Transverse colon (tissue), 4 donors: Measurements from ENCODE around the gene ACSF3. TPM values are rescaled to one million over a fixed set of nuclear protein-coding genes. Genes with fewer than 3 reads are reported as not detected.

Experiments used
- DNase-seq: peaks from one replicate; pipeline ENCODE4 v3.0.0-alpha.2; 2019
- H3K27ac ChIP-seq, 4 donors: fragments of 200-600 bp; sonication (generic); 2 replicates each; pipeline ENCODE4 v1.5.1; 2016 to 2018; ENCODE audit warnings: inconsistent platforms in 4 of 4
- H3K27me3 ChIP-seq: fragments of 200-600 bp; sonication (generic); 2 replicates; pipeline ENCODE4 v1.5.1; 2017; ENCODE audit warnings: inconsistent platforms
- H3K36me3 ChIP-seq, 4 donors: fragments of 200-600 bp; sonication (generic); 2 replicates each; pipeline ENCODE4 v1.5.1; 2017 to 2019; ENCODE audit warnings: inconsistent platforms in 4 of 4
- H3K4me1 ChIP-seq, 4 donors: fragments of 200-600 bp; sonication (generic); 2 replicates each; pipeline ENCODE4 v1.5.1; 2017 to 2020; ENCODE audit warnings: inconsistent platforms in 4 of 4
- H3K4me3 ChIP-seq, 4 donors: fragments of 200-600 bp; sonication (generic); 1 replicate in 1 of 4; 2 replicates in 3 of 4; pipeline versions ENCODE4 v1.5.1 to v1.6.1; 2017 to 2019; ENCODE audit warnings: inconsistent platforms in 4 of 4
- H3K9me3 ChIP-seq, 2 donors: fragments of 200-600 bp; sonication (generic); 2 replicates each; pipeline ENCODE4 v1.5.1; 2017 to 2019; ENCODE audit warnings: inconsistent platforms in 2 of 2
- EP300 ChIP-seq: sonication (generic); formaldehyde crosslinking; IDR thresholded peaks from one replicate; pipeline ENCODE4 v1.6.1; 2017; ENCODE audit warnings: antibody characterized with exemption, low read depth
- POLR2A ChIP-seq: fragments of 450-650 bp; IDR thresholded peaks from one replicate; pipeline ENCODE4 v1.6.1; 2016; ENCODE audit warnings: antibody characterized with exemption, mild to moderate bottlenecking, moderate library complexity
- POLR2AphosphoS5 ChIP-seq, 3 donors: sonication (generic); formaldehyde crosslinking; IDR thresholded peaks; one replicate each; pipeline ENCODE4 v1.6.1; 2016; ENCODE audit warnings: antibody characterized with exemption in 3 of 3
- WGBS, 2 donors: methylation state at CpG; one replicate each; pipeline ENCODE4 v1.1.5; 2018; ENCODE audit warnings: low coverage in 1 of 2; 5-methylcytosine and 5-hydroxymethylcytosine counted together
- in situ Hi-C, 4 donors: fragments of 200-750 bp; cut with MboI; loops; one replicate each; pipeline versions ENCODE4 v1.15.0 to v1.15.1; 2017; ENCODE audit warnings: low sequenced_read_pairs in 3 of 4, low pct_ligation_motif_present in 1 of 4, low pct_unique_long_range_greater_than_20kb in 1 of 4
- intact Hi-C: fragments of 100-400 bp; cut with DNase I; formaldehyde crosslinking; loops from one replicate; pipeline ENCODE4 v1.15.1; 2023; ENCODE audit warnings: low total_unique reads
- total RNA-seq, 4 donors: library from RNA; depleted of rRNA; stranded (reverse); fragments of >200 nt; gene quantifications; one replicate each; pipeline ENCODE4 v1.1.0, GENCODE V29; 2016
- TF ChIP-seq, protein P1 (sequence below), 5 experiments: fragments of 200-600 bp in 3 of 5; fragments of 450-650 bp in 2 of 5; sonication (generic) in 3 of 5; IDR thresholded peaks; 1 replicate in 2 of 5; 2 replicates in 3 of 5; pipeline ENCODE4 v1.5.1; 2016 to 2017; ENCODE audit warnings: antibody characterized with exemption in 5 of 5, inconsistent platforms in 3 of 5, mild to moderate bottlenecking in 2 of 5, moderate library complexity in 1 of 5

Gene ACSF3
- total RNA-seq, 4 donors from 2014 or later = 54.5 to 120 (median 75.8) TPM

GRCh38 chr16:89150090-89150835 is 56.6 kb downstream of the ACSF3 start:
- DNase-seq = no peak
- H3K4me1 ChIP-seq = peaks cover 6 to 9% (median 8%) of the 10 kb centered on the region in 4 donors
- 92% methylated on average over 18 of the region's 18 CpGs; no CpG with 5 or more reads in 1 of the 2 donors for WGBS, 2 donors
- H3K27ac ChIP-seq = no peak overlapping the region
- H3K9me3 ChIP-seq = no peaks in the 10 kb centered on the region
- H3K27me3 ChIP-seq = no peaks in the 10 kb centered on the region
- H3K4me3 ChIP-seq = no peak overlapping the region
- in situ Hi-C loops (loop anchor here in 2 of 4 donors (25.0 kb wide), 1 partner anchor 213 kb away; no protein-coding TSS in a partner anchor), intact Hi-C loops (no loop called here)
- peaks cover 0 to 21% (median 4%) of the 10 kb centered on the region in 4 donors for H3K36me3 ChIP-seq
- TF ChIP-seq POLR2AphosphoS5 (IDR thresholded peaks at IDR 0.05) = no peak
- no peak for TF ChIP-seq EP300
- TF ChIP-seq, protein P1, sequence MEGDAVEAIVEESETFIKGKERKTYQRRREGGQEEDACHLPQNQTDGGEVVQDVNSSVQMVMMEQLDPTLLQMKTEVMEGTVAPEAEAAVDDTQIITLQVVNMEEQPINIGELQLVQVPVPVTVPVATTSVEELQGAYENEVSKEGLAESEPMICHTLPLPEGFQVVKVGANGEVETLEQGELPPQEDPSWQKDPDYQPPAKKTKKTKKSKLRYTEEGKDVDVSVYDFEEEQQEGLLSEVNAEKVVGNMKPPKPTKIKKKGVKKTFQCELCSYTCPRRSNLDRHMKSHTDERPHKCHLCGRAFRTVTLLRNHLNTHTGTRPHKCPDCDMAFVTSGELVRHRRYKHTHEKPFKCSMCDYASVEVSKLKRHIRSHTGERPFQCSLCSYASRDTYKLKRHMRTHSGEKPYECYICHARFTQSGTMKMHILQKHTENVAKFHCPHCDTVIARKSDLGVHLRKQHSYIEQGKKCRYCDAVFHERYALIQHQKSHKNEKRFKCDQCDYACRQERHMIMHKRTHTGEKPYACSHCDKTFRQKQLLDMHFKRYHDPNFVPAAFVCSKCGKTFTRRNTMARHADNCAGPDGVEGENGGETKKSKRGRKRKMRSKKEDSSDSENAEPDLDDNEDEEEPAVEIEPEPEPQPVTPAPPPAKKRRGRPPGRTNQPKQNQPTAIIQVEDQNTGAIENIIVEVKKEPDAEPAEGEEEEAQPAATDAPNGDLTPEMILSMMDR (IDR thresholded peaks at IDR 0.05) = no peak
- TF ChIP-seq POLR2A = no peak

DNA sequence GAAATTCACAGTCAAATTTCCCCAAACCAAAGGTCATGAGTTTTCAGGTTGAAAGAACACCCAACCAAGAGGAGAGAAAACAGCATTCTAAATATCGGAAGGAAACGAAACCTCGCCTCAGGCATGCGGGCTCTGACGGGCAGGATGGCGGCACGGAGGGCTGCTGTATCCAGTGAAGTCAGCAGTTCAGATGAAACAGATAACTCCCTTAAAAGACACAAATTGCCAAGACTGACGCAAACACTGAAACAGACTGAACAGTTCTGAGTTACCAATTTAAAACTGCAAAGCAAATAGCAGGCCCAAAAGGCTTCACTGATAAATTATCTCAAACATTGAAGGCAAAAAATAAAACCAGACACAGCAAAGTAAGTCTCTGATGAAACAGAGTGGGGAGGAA is 57.3 kb downstream of the ACSF3 start:
- H3K4me3 ChIP-seq = no peak overlapping the region
- WGBS, 2 donors = 95 to 97% methylated on average over 7 to 8 of the region's 8 CpGs
- intact Hi-C loops (no loop called here), in situ Hi-C loops (loop anchor here in 2 of 4 donors (25.0 kb wide), 1 partner anchor 214 kb away; no protein-coding TSS in a partner anchor)
- peaks cover 2% of the 10 kb centered on the region for H3K27me3 ChIP-seq
- H3K27ac ChIP-seq = no peak overlapping the region
- DNase-seq = no peak
- peaks cover 10 to 15% (median 10%) of the 10 kb centered on the region in 4 donors for H3K4me1 ChIP-seq
- H3K9me3 ChIP-seq = no peaks in the 10 kb centered on the region
- H3K36me3 ChIP-seq = peaks cover 0 to 21% (median 3%) of the 10 kb centered on the region in 4 donors
- TF ChIP-seq, protein P1 (IDR thresholded peaks at IDR 0.05) = no peak
- TF ChIP-seq POLR2AphosphoS5 (IDR thresholded peaks at IDR 0.05) (no peak), EP300 (no peak), POLR2A (no peak)

- intact Hi-C loops = no loop called here
- 85 to 95% methylated on average over 6 to 41 of the region's 41 CpGs for WGBS, 2 donors
- H3K27me3 ChIP-seq = peaks cover 11% of the 10 kb centered on the region
Measured at GRCh38 chr16:89152831-89153700, 59.4 kb downstream of the ACSF3 start.

More at GRCh38 chr16:89152831-89153700, 59.4 kb downstream of the ACSF3 start:
- peaks cover 10 to 18% (median 12%) of the 10 kb centered on the region in 4 donors for H3K4me1 ChIP-seq
- peaks cover 0 to 21% (median 0%) of the 10 kb centered on the region in 4 donors for H3K36me3 ChIP-seq
- no peaks in the 10 kb centered on the region for H3K9me3 ChIP-seq
- in situ Hi-C loops = loop anchor here in 2 of 4 donors (25.0 kb wide), 1 partner anchor 216 kb away; no protein-coding TSS in a partner anchor
- H3K27ac ChIP-seq = no peak overlapping the region
- no peak for DNase-seq
- H3K4me3 ChIP-seq = no peak overlapping the region
- TF ChIP-seq, protein P1 (IDR thresholded peaks at IDR 0.05) = no peak
- no peak for TF ChIP-seq POLR2AphosphoS5 (IDR thresholded peaks at IDR 0.05)
- no peak for TF ChIP-seq POLR2A
- no peak for TF ChIP-seq EP300
